SK-N-SH (cell line): ENCODE measurements around the gene KAT8. TPM values are rescaled to one million over a fixed set of nuclear protein-coding genes. Genes with fewer than 3 reads are reported as not detected.
A peak's percentile ranks its signal among the peaks of the same experiment; 100 is the strongest.

Experiments
- CTCF ChIA-PET: fragments of 300-600, 350-600 bp; formaldehyde crosslinking; extraction: SDS; loops from one replicate; lab custom pipeline; 2021; lab: Yijun Ruan, JAX
- POLR2A ChIA-PET: fragments of 350-600 bp; sonication (Branson Sonifier 250); formaldehyde crosslinking; extraction: SDS; loops from one replicate; lab custom pipeline; 2020; ENCODE audit warnings: antibody characterized with exemption, inconsistent platforms; lab: Yijun Ruan, JAX
- DNase-seq: peaks from one replicate; pipeline ENCODE4 v3.0.0; 2012
- H2AFZ ChIP-seq: fragments of 200-600 bp; sonication (generic); 2 replicates; pipeline ENCODE4 v1.8.1; 2016; ENCODE audit warnings: antibody characterized with exemption, mild to moderate bottlenecking, low read depth
- H3F3A ChIP-seq: fragments of 200-600 bp; sonication (generic); replicated peaks from 2 replicates; pipeline ENCODE3; 2016; ENCODE audit warnings: antibody characterized with exemption, mild to moderate bottlenecking; ENCODE audit not compliant: insufficient read depth
- H3K27ac ChIP-seq, 2 experiments: fragments of 200-500 bp in 1 of 2; fragments of 200-600 bp in 1 of 2; sonication (Bioruptor generic) in 1 of 2; sonication (generic), shearing (Covaris generic) in 1 of 2; 2 replicates each; pipeline versions ENCODE4 v1.5.1 to v1.6.1; 2014 to 2016; ENCODE audit warnings: low read depth in 2 of 2, inconsistent platforms in 1 of 2, low read length in 1 of 2, mild to moderate bottlenecking in 1 of 2, mixed read lengths in 1 of 2
- H3K27me3 ChIP-seq: fragments of 200-600 bp; sonication (generic), shearing (Covaris generic); 2 replicates; pipeline ENCODE4 v1.6.1; 2016; ENCODE audit warnings: mixed run types; ENCODE audit not compliant: insufficient read depth
- H3K36me3 ChIP-seq, 2 experiments: fragments of 200-500 bp in 1 of 2; fragments of 200-600 bp in 1 of 2; sonication (Bioruptor generic) in 1 of 2; sonication (generic) in 1 of 2; replicated peaks in 1 of 2; 2 replicates each; pipeline versions ENCODE3 to v1.5.1; 2014 to 2016; ENCODE audit warnings: low read length in 1 of 2, mild to moderate bottlenecking in 1 of 2; ENCODE audit not compliant: insufficient read depth in 2 of 2, control insufficient read depth in 1 of 2
- H3K4me1 ChIP-seq, 2 experiments: fragments of 200-500 bp in 1 of 2; fragments of 200-600 bp in 1 of 2; sonication (Bioruptor generic) in 1 of 2; sonication (generic), shearing (Covaris generic) in 1 of 2; 2 replicates each; pipeline versions ENCODE4 v1.5.1 to v1.6.1; 2014 to 2016; ENCODE audit warnings: low read depth in 1 of 2, low read length in 1 of 2, mixed run types in 1 of 2; ENCODE audit not compliant: insufficient read depth in 2 of 2, control insufficient read depth in 1 of 2
- H3K4me2 ChIP-seq: fragments of 200-600 bp; sonication (generic), shearing (Covaris generic); 2 replicates; pipeline ENCODE4 v1.6.1; 2017; ENCODE audit warnings: mixed run types
- H3K4me3 ChIP-seq, 2 experiments: fragments of 200-500 bp in 1 of 2; fragments of 200-600 bp in 1 of 2; sonication (Bioruptor generic) in 1 of 2; sonication (generic), shearing (Covaris generic) in 1 of 2; 2 replicates each; pipeline versions ENCODE4 v1.5.1 to v1.8.1; 2014 to 2016; ENCODE audit warnings: low read depth in 2 of 2, inconsistent platforms in 1 of 2, low read length in 1 of 2, mild to moderate bottlenecking in 1 of 2, mixed read lengths in 1 of 2, moderate library complexity in 1 of 2
- H3K79me2 ChIP-seq: fragments of 200-600 bp; sonication (generic); 2 replicates; pipeline ENCODE4 v1.8.1; 2017; ENCODE audit warnings: mild to moderate bottlenecking; ENCODE audit not compliant: insufficient read depth
- H3K9ac ChIP-seq: fragments of 200-600 bp; sonication (generic); 2 replicates; pipeline ENCODE4 v1.6.1; 2017; ENCODE audit warnings: mixed run types
- H3K9me2 ChIP-seq: fragments of 200-600 bp; sonication (generic); 2 replicates; pipeline ENCODE4 v1.6.1; 2017; ENCODE audit warnings: mixed run types
- H3K9me3 ChIP-seq: fragments of 200-600 bp; sonication (generic); 2 replicates; pipeline ENCODE4 v1.6.1; 2017; ENCODE audit warnings: mixed run types, mild to moderate bottlenecking, moderate library complexity
- H4K20me1 ChIP-seq: fragments of 200-600 bp; sonication (generic); 2 replicates; pipeline ENCODE4 v1.6.1; 2017; ENCODE audit warnings: mild to moderate bottlenecking, mixed run types; ENCODE audit not compliant: insufficient read depth
- CTCF ChIP-seq: fragments of 200-600 bp; sonication (generic); IDR thresholded peaks from 2 replicates; pipeline ENCODE4 v1.6.1; 2017; ENCODE audit warnings: antibody characterized with exemption, mild to moderate bottlenecking, moderate library complexity
- ELF1 ChIP-seq: IDR thresholded peaks from 2 replicates; pipeline ENCODE4 v1.4.0; 2012
- EZH2phosphoT487 ChIP-seq: fragments of 200-600 bp; sonication (generic); IDR thresholded peaks from 2 replicates; pipeline ENCODE4 v1.6.1; 2017; ENCODE audit warnings: low read depth, mixed run types, mild to moderate bottlenecking, antibody characterized with exemption, moderate library complexity, borderline replicate concordance
- GABPA ChIP-seq: IDR thresholded peaks from 2 replicates; pipeline ENCODE4 v1.4.0; 2012; ENCODE audit warnings: low read depth, mild to moderate bottlenecking
- GATA2 ChIP-seq: sonication (generic); formaldehyde crosslinking; IDR thresholded peaks from 2 replicates; pipeline ENCODE4 v1.5.0; 2020; ENCODE audit warnings: mild to moderate bottlenecking, missing genetic modification reagents
- JUND ChIP-seq: IDR thresholded peaks from 2 replicates; pipeline ENCODE4 v1.4.0; 2012
- MXI1 ChIP-seq: IDR thresholded peaks from 2 replicates; pipeline ENCODE4 v1.6.1; 2012; ENCODE audit warnings: mild to moderate bottlenecking, low read depth, low read length, improper control_type of control experiment
- NRF1 ChIP-seq: IDR thresholded peaks from 2 replicates; pipeline ENCODE4 v1.6.1; 2012; ENCODE audit warnings: low read depth, mild to moderate bottlenecking, low read length
- POLR2AphosphoS5 ChIP-seq: IDR thresholded peaks from 2 replicates; pipeline ENCODE4 v1.6.1; 2012; ENCODE audit warnings: low read depth, low read length
- RAD21 ChIP-seq: IDR thresholded peaks from 2 replicates; pipeline ENCODE4 v1.6.1; 2012; ENCODE audit warnings: mild to moderate bottlenecking, low read length
- RCOR1 ChIP-seq: fragments of 150-350 bp; IDR thresholded peaks from 2 replicates; pipeline ENCODE4 v1.6.1; 2017; ENCODE audit warnings: antibody characterized with exemption, low read length
- REST ChIP-seq: IDR thresholded peaks from 2 replicates; pipeline ENCODE4 v1.6.1; 2012; ENCODE audit warnings: mild to moderate bottlenecking, low read depth, low read length, moderate library complexity
- RFX5 ChIP-seq: IDR thresholded peaks from 2 replicates; pipeline ENCODE4 v1.6.1; 2012; ENCODE audit warnings: mild to moderate bottlenecking, improper control_type of control experiment, low read length
- RXRA ChIP-seq: IDR thresholded peaks from 2 replicates; pipeline ENCODE4 v1.4.0; 2012; ENCODE audit warnings: low read depth, mild to moderate bottlenecking, borderline replicate concordance
- SMC3 ChIP-seq: IDR thresholded peaks from 2 replicates; pipeline ENCODE4 v1.6.1; 2012; ENCODE audit warnings: low read depth, low read length, improper control_type of control experiment
- USF1 ChIP-seq: IDR thresholded peaks from 2 replicates; pipeline ENCODE4 v1.4.0; 2012; ENCODE audit warnings: low read depth, borderline replicate concordance
- YY1 ChIP-seq: IDR thresholded peaks from 2 replicates; pipeline ENCODE4 v1.4.0; 2012; ENCODE audit warnings: low read depth, mild to moderate bottlenecking
- WGBS: methylation state at CpG from one replicate; pipeline ENCODE4 v1.1.6; 2017; ENCODE audit warnings: low lambda C conversion rate; 5-methylcytosine and 5-hydroxymethylcytosine counted together
- polyA plus RNA-seq, 3 experiments: library from polyadenylated mRNA; depleted of rRNA; stranded (reverse); fragments of >200 nt; gene quantifications; 2 replicates each; pipeline ENCODE4 v1.2.3, GENCODE V29; 2012

KAT8 gene
- polyA plus RNA-seq, 1 of the 3 experiments (the other 2 are of a cell fraction): 52.0 TPM

- TF ChIP-seq JUND: no peak
- no peak for TF ChIP-seq MXI1
- no peak for TF ChIP-seq NRF1
- TF ChIP-seq GABPA: no peak
- TF ChIP-seq RXRA: no peak
- no peak for TF ChIP-seq USF1
- no peak for TF ChIP-seq SMC3
- DNase-seq: no peak
- Histone ChIP-seq H2AFZ (peak overlapping the region; percentile 90), H4K20me1 (no peaks in the 10 kb centered on the region), H3K9me2 (no peaks in the 10 kb centered on the region), H3K79me2 (peaks cover 23% of the 10 kb centered on the region), H3K27ac (peak overlapping the region; percentile 57 to 86; a peak in 3 of 4 replicates), H3K4me3 (peak overlapping the region in 1 of 2 experiments; percentile 94; a peak in 2 of 4 replicates), H3K4me1 (peaks cover 8 to 25% of the 10 kb centered on the region in 2 experiments; a peak in 2 of 4 replicates), H3K9me3 (no peaks in the 10 kb centered on the region), H3K27me3 (no peaks in the 10 kb centered on the region), H3K4me2 (peak overlapping the region; percentile 94), H3K9ac (peak overlapping the region; percentile 97; the same call in 1 of the 2 replicates), H3F3A (no peaks in the 10 kb centered on the region), H3K36me3 (peaks cover 19 to 31% of the 10 kb centered on the region in 2 experiments)
- CTCF ChIA-PET: no interaction called here
- POLR2A ChIA-PET: interaction anchor here (0.6 to 3.2 kb wide), 2 partner anchors 10 to 14 kb away, joined by 3 to 12 read pairs; partner anchors contain the start of gene KAT8
- 93% methylated on average over 6 of the region's 6 CpGs for WGBS
These were observed 10.0 kb upstream of the KAT8 start for GRCh38 chr16:31107465-31107867.

GRCh38 chr16:31108035-31108793, 9.2 kb upstream of the KAT8 start, which contains the start of gene BCKDK:
Gene BCKDK (plus strand): TSS chr16:31108386. CDS start chr16:31109224, 838 bp downstream.
- Histone ChIP-seq H3K9me2 (no peaks in the 10 kb centered on the region), H3K36me3 (peaks cover 19 to 36% of the 10 kb centered on the region in 2 experiments), H3K79me2 (peaks cover 23% of the 10 kb centered on the region), H3F3A (peaks cover under 1% of the 10 kb centered on the region), H3K9ac (peak within 1 kb of the TSS; percentile 97), H4K20me1 (no peaks in the 10 kb centered on the region), H3K4me3 (peak within 1 kb of the TSS; percentile 94 to 98), H3K27me3 (no peaks in the 10 kb centered on the region), H3K9me3 (no peaks in the 10 kb centered on the region), H3K4me2 (peak within 1 kb of the TSS; percentile 94), H3K4me1 (peaks cover 8 to 25% of the 10 kb centered on the region in 2 experiments; a peak in 2 of 4 replicates), H2AFZ (peak within 1 kb of the TSS; percentile 90), H3K27ac (peak within 1 kb of the TSS; percentile 57 to 86; a peak in 3 of 4 replicates)
- ChIA-PET CTCF (interaction anchor here (1.8 kb wide), 1 partner anchor 34 kb away, joined by 8 read pairs; no protein-coding TSS in a partner anchor), POLR2A (interaction anchor here (0.6 to 3.2 kb wide), 2 partner anchors 9 to 13 kb away, joined by 3 to 12 read pairs; partner anchors contain the start of gene KAT8)
- 24% methylated on average over 14 of the region's 68 CpGs for WGBS
- DNase-seq: peak; percentile 93
- TF ChIP-seq ELF1: no peak
- peak; percentile 65 for TF ChIP-seq NRF1
- TF ChIP-seq JUND: no peak
- TF ChIP-seq RCOR1: no peak
- no peak for TF ChIP-seq GATA2
- no peak for TF ChIP-seq RFX5
- peak; percentile 42 for TF ChIP-seq POLR2AphosphoS5
- TF ChIP-seq RAD21: no peak
- no peak for TF ChIP-seq YY1
- TF ChIP-seq EZH2phosphoT487: no peak
- no peak for TF ChIP-seq CTCF
- 0 out of 2 replicates have a peak, but pooled peaks have one; percentile 2 for TF ChIP-seq REST
- no peak for TF ChIP-seq USF1
- TF ChIP-seq MXI1: peak; percentile 58; the same call in 1 of the 2 replicates
- TF ChIP-seq GABPA: peak; percentile 52
